GM19463 (cell line): ENCODE data around the gene SLC22A6.

Source experiments
- ATAC-seq: cut with Tn5 transposase; IDR thresholded peaks from one replicate; pipeline ENCODE4 v1.9.1; 2021; ENCODE audit warnings: mild to moderate bottlenecking, moderate library complexity; ENCODE audit not compliant: unreplicated experiment

Gene SLC22A6, protein sequence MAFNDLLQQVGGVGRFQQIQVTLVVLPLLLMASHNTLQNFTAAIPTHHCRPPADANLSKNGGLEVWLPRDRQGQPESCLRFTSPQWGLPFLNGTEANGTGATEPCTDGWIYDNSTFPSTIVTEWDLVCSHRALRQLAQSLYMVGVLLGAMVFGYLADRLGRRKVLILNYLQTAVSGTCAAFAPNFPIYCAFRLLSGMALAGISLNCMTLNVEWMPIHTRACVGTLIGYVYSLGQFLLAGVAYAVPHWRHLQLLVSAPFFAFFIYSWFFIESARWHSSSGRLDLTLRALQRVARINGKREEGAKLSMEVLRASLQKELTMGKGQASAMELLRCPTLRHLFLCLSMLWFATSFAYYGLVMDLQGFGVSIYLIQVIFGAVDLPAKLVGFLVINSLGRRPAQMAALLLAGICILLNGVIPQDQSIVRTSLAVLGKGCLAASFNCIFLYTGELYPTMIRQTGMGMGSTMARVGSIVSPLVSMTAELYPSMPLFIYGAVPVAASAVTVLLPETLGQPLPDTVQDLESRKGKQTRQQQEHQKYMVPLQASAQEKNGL

GRCh38 chr11:62984451-62984991 is at the start of gene SLC22A6:
Gene SLC22A6 (minus strand): TSS chr11:62984967. CDS start chr11:62984690, 277 bp downstream.
- ATAC-seq, result no peak

DNA sequence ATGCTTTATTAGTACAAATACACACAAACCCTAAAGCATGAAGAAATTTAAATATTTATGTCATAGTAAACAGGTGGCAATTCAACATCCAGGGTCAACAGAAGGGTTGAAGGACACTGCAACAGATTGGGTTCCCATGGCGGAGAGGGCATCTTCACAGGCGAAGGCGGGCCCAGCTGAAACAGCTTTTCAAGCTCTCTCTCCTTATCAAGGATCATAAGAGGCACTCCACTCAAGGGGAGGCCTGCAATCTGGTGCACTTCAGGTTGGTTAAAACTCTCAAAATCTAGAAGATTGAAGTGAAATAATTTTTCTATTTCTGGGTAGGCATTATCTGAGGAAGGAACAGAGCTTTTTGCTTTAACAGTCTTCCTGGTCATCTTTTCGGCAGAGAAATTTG is 47.7 kb upstream of the SLC22A6 start:
- ATAC-seq, result no peak

- peak; percentile 79 for ATAC-seq
Observed at GRCh38 chr11:63023841-63024648, 39.3 kb upstream of the SLC22A6 start.

- no peak for ATAC-seq
Observed at GRCh38 chr11:63023222-63023814, 38.6 kb upstream of the SLC22A6 start.

GRCh38 chr11:63022441-63022840 is 37.7 kb upstream of the SLC22A6 start:
- no peak for ATAC-seq

GRCh38 chr11:63020671-63021291 is 36.0 kb upstream of the SLC22A6 start:
- no peak for ATAC-seq

DNA sequence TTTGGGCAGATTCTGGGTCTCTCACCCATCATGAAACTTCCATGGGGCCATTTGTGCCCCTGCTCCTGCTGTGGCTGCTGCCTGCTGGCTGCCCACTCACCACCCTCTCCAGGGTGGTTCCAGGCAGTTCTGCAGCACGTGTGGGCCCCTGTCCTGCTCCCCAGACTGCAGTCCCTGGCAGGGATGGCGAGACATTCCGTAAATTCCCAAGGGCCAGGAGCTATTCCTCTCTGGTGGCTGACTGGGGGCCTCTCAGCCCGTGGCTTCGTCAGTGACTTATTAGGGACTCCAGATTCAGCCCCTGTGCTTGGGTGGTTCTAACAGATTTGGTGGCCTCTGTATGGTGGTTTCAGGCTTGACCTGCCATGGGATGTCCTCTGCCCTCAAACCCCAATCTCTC is 34.7 kb upstream of the SLC22A6 start:
- ATAC-seq, result no peak

GRCh38 chr11:63017306-63017974 is 32.7 kb upstream of the SLC22A6 start:
- no peak for ATAC-seq

GRCh38 chr11:63015521-63016215 is 30.9 kb upstream of the SLC22A6 start, which contains the start of gene SLC22A8:
Gene SLC22A8 (minus strand): TSS chr11:63015841. CDS start chr11:63014958, 883 bp downstream.
- no peak for ATAC-seq

DNA sequence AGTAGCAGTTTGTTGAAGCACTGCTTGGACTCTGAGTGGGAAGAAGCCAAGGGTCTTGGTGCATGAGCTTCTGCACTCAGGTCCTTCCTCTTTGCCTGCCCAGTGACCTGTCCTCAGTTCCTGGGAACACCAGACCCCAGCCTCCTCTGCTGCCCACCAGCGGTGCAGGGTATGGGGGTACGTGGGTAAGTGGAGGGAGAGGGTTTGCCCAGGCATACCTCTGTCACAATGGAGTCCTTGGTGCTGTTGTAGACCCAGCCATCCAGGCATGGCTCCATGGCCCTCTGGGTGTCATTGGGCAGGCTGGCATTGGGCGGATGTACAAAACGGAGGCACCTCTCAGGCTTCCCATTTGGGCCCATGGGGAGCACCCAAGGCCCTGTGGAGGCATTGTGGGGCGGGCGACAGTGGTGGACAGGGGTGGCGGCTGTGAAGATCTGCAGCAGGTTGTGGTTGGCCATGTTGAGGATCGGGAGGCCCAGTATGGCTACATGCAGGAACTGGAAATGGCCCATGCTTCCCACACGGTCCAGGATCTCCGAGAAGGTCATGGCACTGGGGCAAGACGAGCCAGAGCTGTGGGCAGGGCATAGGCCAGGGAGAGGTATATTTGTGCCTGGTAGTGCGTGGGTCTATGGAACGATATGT is 29.8 kb upstream of the SLC22A6 start:
- no peak for ATAC-seq

GRCh38 chr11:63012839-63013238 is 28.1 kb upstream of the SLC22A6 start:
- no peak for ATAC-seq

- no peak for ATAC-seq
Observed at GRCh38 chr11:63012430-63012829, 27.7 kb upstream of the SLC22A6 start.

DNA sequence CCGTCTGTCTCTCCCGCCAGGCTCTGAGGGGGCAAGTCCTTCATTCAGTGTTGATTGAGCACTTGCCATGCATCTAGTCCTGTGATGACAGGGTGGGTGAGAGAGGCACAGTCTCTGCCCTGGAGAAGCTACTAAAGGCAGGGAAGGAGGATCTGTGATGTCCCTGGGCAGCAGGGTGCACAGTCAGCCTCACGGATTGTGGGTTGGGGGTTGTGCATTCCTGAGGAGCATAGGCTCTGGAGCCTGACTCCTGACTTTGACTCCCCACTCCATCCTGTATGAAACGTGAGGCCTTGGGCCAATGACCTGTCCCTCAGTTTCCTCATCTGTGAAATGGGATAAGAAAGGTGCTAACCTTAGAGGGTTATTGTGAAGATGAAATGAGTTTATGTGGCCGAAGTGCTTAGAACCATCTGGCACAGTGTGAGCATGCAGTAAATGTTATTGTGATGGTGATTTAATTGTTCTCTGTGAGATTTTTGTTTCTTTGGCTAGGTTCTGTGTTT is 26.2 kb upstream of the SLC22A6 start:
- ATAC-seq, result no peak

GRCh38 chr11:63007920-63008319 is 23.2 kb upstream of the SLC22A6 start:
- ATAC-seq, result no peak

GRCh38 chr11:63001456-63001855 is 16.7 kb upstream of the SLC22A6 start:
- ATAC-seq, result no peak

- ATAC-seq, result no peak
Observed at GRCh38 chr11:62999649-63000048, 14.9 kb upstream of the SLC22A6 start.

DNA sequence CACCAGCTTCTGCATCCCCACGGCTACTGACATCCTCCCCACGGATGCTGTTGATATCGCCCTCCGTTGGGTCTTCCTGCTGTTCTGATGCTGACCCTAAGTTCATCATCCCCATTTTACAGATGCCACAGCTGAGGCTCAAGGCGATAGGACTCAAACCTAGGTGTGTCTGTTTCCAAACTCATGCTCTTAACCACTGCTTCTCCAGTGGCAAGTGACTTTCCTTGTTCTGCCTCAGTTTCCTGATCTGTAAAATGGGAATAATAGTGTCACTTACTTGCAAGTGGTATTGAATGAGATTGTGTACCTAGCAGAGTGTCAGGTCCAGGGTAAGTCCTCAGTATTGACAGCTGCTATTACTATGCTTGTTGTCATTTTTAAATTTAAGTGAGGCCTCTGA is 14.4 kb upstream of the SLC22A6 start:
- no peak for ATAC-seq

DNA sequence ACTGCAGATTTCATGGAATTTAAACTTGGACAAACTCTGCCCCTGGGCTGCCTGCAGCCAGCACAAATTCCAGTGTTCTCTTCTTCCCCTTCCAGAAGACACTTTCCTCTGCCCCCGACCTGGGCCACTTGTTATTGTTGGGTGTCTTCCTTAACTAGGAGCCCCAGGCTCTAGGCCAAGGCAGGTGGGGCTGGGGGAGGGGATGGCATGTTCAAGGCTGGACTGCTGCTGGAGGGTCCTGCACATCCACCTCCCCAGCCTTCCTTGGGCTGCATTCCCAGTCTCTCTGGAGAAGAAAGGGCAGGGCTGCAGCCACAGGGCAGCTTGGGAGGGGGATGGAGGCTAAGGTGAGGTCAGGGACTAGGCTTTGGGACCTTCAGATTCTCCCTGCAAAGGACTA is 11.5 kb upstream of the SLC22A6 start:
- ATAC-seq, result no peak

DNA sequence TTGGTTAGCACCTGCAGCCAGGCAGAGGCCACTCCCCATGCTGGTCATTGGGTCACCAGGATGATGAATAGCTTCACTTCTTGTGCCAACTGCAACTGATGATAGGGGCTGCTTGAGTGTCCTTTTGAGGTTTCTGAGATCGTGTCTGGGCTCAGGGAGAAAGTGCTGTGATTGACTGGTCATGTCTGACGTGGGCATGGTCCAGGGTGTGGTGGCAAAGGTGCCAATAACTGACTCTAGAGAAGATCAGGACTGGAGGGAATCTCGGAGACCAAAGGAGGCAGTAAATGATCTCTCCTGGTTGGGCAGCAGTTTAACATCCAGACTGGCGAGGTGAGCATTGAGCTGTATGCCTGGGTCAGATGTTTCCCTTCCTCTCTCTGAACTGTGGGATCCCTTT is 10.0 kb upstream of the SLC22A6 start:
- ATAC-seq, result no peak
